DMS53 treated with DMSO at 0.1 percent for 48 hours (cell line): ENCODE data around the gene DSN1.

Experiments
- DNase-seq: peaks from one replicate; lab custom pipeline; 2025; ENCODE audit not compliant: unreplicated experiment; lab: John Stamatoyannopoulos, UW

The DSN1 gene

DNA sequence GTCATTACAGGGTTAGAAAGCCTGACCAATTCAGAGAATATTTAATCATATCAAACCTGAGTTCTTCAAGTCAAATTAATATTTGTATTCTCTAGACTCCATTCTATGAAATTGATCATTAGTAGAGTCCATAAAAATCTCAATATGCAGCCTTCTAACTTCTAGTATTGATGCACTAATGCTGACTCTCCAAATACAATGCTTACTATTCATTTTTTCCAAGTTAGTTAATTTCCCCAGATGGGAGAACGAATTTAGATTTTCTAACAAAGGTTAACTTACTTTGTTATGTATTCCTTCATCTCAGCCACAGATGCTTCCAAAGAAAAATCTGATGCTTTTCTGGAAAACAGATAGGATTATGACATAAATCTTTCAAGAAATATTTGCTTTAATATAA lies 15.3 kb downstream of the DSN1 start:
- no peak for DNase-seq

DNA sequence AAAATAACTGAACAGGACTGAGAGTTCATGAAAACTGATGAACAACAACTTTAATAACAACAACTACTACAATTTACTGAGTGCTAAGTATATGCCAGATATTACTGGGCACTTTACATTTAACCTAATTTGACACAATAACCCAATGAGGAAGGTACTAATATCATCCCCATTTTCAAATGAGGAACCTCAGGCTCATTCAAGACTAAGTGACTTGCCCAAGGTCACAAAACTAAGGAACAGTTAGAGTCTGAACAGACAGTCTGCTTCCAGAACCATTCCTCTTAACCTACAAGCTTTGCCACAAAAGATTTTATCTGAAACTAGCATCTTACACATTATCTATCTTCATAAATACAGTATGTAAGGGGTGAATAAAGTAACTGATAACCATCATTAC lies 17.1 kb downstream of the DSN1 start:
- no peak for DNase-seq

DNA sequence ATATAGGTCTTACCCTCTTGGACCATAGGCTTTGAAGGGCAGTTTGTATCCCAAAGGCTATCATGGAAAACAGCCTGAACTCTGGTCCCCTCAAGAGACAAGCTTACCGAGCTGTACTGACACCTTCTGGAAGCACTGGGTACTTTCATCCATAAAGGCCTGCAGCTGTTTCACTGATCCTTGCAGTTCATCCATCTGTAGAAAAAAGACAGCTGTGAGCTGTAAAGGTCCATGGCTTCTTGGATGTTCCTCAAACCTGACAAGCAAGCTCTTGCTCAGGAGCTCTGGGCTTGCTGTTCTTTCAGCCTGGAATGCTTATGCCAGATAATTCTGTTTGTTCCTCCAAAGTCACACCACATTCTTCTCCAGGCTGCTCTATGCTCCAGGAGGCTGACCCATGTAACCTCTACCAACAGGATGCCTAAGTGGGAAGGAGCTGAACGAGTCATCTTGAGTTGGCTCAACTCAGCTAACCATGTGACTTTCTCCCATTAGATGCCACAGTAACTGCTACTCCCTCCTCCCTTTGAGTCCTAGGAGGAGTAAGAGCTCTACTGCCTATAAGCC lies 18.8 kb downstream of the DSN1 start:
- DNase-seq, result peak; percentile 56

DNA sequence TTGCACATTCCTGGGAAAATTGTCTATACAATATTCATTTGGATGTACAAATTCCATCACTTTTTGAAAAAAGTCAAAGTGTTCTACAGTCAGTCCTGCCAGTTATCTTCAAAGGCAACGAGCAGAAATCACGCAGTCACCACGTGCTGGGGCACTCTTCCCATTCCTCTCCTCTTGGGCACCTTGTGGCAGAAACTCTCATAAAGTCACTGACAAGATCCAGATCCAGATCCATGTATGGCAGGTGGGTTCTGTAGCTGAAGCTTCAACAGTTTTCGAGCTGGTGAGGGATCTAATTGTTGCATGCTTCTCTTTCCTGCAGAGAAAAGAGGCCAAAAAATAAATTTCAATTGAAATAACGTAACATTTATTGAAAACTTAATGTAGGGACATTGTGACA lies 21.0 kb downstream of the DSN1 start:
- no peak for DNase-seq

- DNase-seq, result peak; percentile 94
Observed at GRCh38 chr20:36745927-36746659, 27.5 kb downstream of the DSN1 start, which contains the start of gene NDRG3. NDRG3 (minus strand) TSS chr20:36746090; CDS start chr20:36721735, 24,355 bp downstream.

GRCh38 chr20:36745234-36745926 lies 28.2 kb downstream of the DSN1 start:
- no peak for DNase-seq

DNA sequence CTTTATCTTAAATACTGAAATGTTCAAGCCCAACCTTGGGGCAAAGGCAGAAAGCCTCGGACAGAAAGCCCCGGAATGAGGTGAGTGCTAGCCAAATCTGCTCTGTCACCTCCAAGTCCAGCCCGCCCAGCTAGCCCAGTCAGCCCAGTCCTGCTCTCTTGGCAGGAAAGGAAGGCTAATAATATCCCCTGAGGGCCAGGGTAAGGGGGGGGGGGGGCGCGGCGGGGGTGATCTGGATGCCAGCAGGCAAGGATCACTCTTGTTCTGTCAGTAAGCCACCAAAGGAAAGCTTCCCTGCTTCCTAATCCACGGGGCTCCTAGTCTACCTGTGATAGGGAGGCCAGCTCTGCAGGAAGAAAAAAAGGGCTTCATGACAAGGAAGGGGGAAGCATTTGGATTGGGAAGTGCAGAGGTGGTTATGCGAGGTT lies 28.8 kb downstream of the DSN1 start:
- no peak for DNase-seq

- DNase-seq, result no peak
Observed at GRCh38 chr20:36744243-36744642, 29.3 kb downstream of the DSN1 start.

DNA sequence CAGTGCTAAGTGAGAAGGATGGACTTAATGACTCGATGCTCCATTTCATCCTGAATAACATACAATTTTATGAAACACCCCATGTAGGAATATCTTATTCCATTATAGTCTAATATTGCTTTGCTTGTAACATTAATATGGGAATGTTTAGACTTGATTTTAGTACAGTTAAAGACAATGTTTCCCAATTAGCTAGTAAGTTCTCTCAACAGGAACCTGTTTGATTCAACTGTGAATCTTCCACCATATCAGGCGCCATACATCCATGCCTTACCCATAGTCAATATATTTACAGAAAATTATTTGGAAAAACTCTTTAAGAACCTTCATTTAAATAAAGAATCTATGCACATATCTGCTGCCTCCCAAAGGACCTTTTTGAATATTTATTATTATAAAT lies 31.0 kb downstream of the DSN1 start:
- DNase-seq, result no peak

- DNase-seq, result no peak
Observed at GRCh38 chr20:36741072-36741471, 32.5 kb downstream of the DSN1 start.

DNA sequence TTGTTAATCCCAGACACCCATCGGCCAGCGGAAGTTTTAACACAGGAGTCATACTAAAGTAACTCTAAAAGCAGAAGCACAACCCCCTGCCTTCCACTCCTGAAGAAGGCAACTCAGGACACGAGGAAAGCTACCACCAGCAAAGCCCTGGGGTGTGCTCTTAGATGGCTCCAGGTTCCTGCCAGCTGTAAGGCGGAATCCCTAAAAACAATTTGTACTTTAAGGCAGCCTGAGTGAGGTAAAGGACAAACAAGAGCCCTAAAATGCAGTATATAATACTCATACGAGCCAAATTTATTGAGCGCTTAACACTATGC lies 36.4 kb downstream of the DSN1 start:
- DNase-seq, result no peak

DNA sequence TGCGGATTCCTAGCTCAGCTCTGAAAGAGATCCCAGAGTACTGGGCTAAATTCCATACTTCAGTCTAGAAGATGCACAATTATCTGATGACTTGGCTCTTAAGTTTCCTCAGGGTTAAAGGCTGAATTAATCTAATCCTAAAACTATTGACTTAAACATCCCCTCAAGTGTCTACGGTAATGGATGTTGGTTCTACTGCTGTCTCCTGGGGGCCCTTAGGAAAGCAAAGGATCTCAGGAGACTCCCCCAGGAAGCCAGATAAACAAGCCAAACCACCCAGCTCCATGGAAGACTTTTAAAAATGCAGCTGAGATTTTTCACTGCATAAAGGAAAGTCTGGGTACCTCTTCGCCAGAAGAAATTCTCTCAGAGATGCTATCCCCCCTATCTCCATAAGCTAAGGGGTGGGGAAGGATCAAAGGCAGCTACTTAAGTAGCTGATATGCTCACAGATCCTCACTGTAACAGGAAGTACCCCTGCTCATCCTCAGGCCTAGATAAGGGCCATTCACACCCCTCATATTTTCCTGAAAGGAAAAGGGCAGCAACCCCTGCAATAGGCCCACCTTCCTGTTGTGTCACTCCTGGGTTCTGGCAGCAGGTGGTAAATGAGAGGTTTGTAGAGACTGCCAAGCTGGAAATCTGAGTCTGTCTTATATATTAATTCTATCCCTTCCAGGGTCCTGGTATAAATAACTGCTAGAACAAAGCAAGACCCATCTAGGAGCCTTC lies 36.9 kb downstream of the DSN1 start:
- DNase-seq, result no peak

DNA sequence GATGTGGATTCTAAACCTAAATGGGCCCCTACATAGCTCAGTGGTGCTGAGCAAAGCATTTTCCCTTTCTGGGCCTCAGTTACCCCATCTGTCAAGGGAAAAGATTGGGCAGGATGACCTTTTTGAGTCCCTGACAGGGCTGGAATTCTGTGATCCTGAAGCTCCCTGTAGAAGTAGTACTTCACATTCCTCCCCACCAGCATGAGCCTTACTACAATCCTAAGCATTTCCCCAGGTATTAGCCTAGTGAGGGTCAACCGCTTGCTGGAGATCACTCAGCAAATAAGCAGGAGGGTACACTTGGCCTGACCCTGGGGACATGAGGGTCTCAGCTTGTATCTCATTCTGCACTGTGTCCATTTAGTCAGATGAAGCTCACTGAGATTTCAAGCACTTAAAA lies 41.1 kb downstream of the DSN1 start:
- DNase-seq, result no peak

DNA sequence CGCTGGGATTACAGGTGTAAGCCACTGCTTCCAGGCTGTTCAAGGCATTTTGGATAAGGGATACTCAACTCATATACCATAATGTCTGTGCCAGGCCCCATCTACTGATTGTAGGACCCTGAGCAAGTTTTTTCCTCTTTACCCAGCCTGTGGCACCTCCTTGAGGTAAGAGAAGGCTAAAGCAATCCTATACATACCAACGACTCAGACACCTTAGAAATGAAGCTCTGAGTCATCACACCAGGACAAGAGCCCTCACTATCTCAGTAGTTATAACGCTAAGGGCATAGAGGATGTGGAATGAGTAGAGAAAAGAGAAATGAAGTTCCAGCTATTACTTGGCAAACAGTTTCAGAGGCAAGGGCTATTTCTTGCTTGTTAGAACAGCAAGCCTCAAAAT lies 44.6 kb downstream of the DSN1 start:
- no peak for DNase-seq

- no peak for DNase-seq
Observed at GRCh38 chr20:36726168-36726567, 47.4 kb downstream of the DSN1 start.

- DNase-seq, result no peak
Observed at GRCh38 chr20:36720510-36720909, 53.1 kb downstream of the DSN1 start.

DNA sequence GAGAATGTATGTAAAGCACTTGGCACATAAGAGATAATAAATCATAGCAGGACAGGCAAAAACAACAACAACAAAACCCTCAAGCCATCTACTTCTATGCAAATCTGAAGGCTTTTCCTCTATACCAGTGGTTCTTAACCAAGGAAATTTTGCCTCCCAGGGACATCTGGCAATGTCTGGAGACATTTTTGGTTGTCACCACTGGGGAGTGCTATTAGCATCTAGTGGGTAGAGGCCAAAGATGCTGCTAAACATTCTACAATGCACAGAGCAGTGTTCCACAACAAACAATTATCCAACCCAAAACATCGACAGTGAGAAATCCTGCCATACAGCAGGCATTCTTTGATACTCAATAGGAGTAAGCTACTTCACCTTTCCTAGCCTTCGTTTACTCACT lies 55.9 kb downstream of the DSN1 start:
- peak; percentile 18 for DNase-seq

DNA sequence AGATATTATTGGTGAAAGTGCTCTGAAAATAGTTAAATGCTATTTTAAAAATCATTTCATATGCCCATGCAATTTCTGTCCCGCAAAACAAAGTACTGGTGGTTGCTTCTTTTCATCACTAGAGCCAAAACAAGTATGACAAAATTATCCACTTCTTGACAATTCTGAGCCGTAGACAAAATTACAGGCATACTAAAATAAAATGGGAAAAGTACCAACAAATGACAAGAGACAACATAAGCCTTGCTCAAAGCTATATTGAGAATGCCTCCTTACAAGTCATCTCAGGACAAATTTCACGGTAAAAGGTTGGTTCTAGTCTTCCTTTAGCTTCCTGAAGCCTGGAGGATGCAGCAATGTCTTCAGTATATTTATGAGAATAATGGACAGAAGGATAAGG lies 56.5 kb downstream of the DSN1 start:
- DNase-seq, result no peak

DNA sequence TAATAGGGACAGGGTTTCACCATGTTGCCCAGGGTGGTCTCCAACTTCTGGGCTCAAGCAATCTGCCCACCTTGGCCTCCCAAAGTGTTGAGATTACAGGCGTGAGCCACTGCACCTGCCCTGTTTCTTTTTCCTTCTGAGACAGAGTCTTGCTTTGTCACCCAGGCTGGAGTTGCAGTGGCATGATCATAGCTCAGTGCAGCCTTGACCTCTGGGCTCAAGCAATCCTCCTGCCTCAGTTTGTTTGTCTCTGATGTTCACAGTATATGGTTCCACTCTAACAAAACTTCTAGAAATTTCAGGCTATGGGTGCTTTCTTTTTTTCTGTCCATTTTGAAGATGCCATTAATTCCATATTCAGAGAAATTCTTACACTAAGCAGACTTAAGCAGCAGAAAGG lies 60.8 kb downstream of the DSN1 start:
- no peak for DNase-seq

DNA sequence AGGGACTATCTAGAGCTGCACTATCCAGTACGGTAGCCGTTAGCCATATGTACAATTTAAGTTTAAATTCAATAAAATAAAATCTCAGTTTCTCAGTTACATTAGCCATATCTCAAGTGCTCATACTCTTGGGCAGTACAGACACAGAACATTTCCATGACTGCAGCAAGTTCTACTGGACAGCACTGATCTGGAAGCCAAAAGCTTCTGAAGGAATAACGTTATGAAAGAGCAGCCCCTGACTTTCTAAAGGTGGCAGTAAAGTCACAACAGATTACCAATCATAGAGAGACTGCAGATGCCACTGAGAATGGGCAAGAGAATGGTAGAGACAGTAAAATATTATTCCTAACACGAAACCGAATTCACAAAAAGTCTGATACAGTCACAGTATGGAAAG lies 64.4 kb downstream of the DSN1 start:
- DNase-seq, result no peak

- DNase-seq, result no peak
Observed at GRCh38 chr20:36703530-36703929, 70.0 kb downstream of the DSN1 start.
